ENCODE results near the gene ARID5A. TPM values are rescaled to one million over a fixed set of nuclear protein-coding genes. Genes with fewer than 3 reads are reported as not detected.
"Not testable (repeated sequence)": the region's sequence is repeated elsewhere in the genome, so short reads cannot be mapped to it uniquely, and the experiment has no call there.

Gene ARID5A
- total and polyA plus RNA-seq, 4 donors: 12.5 to 61.9 (median 28.4) TPM

- Histone ChIP-seq H3K9me3 (ENCODE audit: control insufficient read depth in 4 of 4, insufficient read depth in 3 of 4, low read length in 3 of 4) (no peaks in the 10 kb centered on the region), H3K9ac (ENCODE audit: insufficient read depth in 1 of 2, low read length in 2 of 2) (no peak overlapping the region), H3K27ac (ENCODE audit: low read depth in 1 of 2, low read length in 1 of 2) (no peak overlapping the region), H3K36me3 (ENCODE audit: control insufficient read depth in 4 of 4, insufficient read depth in 4 of 4, low read length in 4 of 4) (peaks cover 0 to 46% (median 0%) of the 10 kb centered on the region in 4 donors), H3K4me3 (no peak overlapping the region), H3K27me3 (ENCODE audit: control insufficient read depth in 3 of 3, insufficient read depth in 3 of 3, low read length in 2 of 3) (no peaks in the 10 kb centered on the region), H3K4me1 (ENCODE audit: control insufficient read depth in 5 of 5, insufficient read depth in 5 of 5, low read length in 5 of 5) (peaks cover 0 to 9% (median 0%) of the 10 kb centered on the region in 5 donors)
- TF ChIP-seq CTCF (IDR thresholded peaks at IDR 0.05; ENCODE audit: control extremely low read depth, extremely low read depth): no peak
- ATAC-seq (ENCODE audit: insufficient read depth, low FRiP score) (no peak), DNase-seq (no peak)
- WGBS, 2 donors: 94% methylated on average over 16 of the region's 16 CpGs
Observed at GRCh38 chr2:96553176-96553956, 16.8 kb downstream of the ARID5A start.

- ATAC-seq (ENCODE audit: insufficient read depth, low FRiP score); H3K27me3 ChIP-seq (ENCODE audit: control insufficient read depth in 3 of 3, insufficient read depth in 3 of 3, low read length in 2 of 3); H3K9me3 ChIP-seq (ENCODE audit: control insufficient read depth in 4 of 4, insufficient read depth in 3 of 4, low read length in 3 of 4); H3K4me3 ChIP-seq; H3K27ac ChIP-seq (ENCODE audit: low read depth in 1 of 2, low read length in 1 of 2); DNase-seq; H3K4me1 ChIP-seq (ENCODE audit: control insufficient read depth in 5 of 5, insufficient read depth in 5 of 5, low read length in 5 of 5); H3K9ac ChIP-seq (ENCODE audit: insufficient read depth in 1 of 2, low read length in 2 of 2): not testable (repeated sequence)
- WGBS, 2 donors: 52 to 54% methylated on average over 9 of the region's 9 CpGs
- H3K36me3 ChIP-seq (ENCODE audit: control insufficient read depth in 4 of 4, insufficient read depth in 4 of 4, low read length in 4 of 4): peaks cover 0 to 40% (median 0%) of the 10 kb centered on the region in 4 donors
Observed at GRCh38 chr2:96553957-96554292, 17.4 kb downstream of the ARID5A start.

GRCh38 chr2:96554293-96555145, 18.0 kb downstream of the ARID5A start:
- DNase-seq (peak; percentile 53 to 69 (median 61)), ATAC-seq (ENCODE audit: insufficient read depth, low FRiP score) (peak; percentile 83)
- peaks cover 0 to 34% (median 0%) of the 10 kb centered on the region in 4 donors for H3K36me3 ChIP-seq (ENCODE audit: control insufficient read depth in 4 of 4, insufficient read depth in 4 of 4, low read length in 4 of 4)
- no peaks in the 10 kb centered on the region for H3K9me3 ChIP-seq (ENCODE audit: control insufficient read depth in 4 of 4, insufficient read depth in 3 of 4, low read length in 3 of 4)
- WGBS, 2 donors: 37 to 38% methylated on average over 35 of the region's 35 CpGs
- TF ChIP-seq CTCF (IDR thresholded peaks at IDR 0.05; ENCODE audit: control extremely low read depth, extremely low read depth): peak; percentile 73
- H3K4me3 ChIP-seq: no peak overlapping the region
- H3K9ac ChIP-seq (ENCODE audit: insufficient read depth in 1 of 2, low read length in 2 of 2): no peak overlapping the region
- H3K27me3 ChIP-seq (ENCODE audit: control insufficient read depth in 3 of 3, insufficient read depth in 3 of 3, low read length in 2 of 3): no peaks in the 10 kb centered on the region
- no peak overlapping the region for H3K27ac ChIP-seq (ENCODE audit: low read depth in 1 of 2, low read length in 1 of 2)
- H3K4me1 ChIP-seq (ENCODE audit: control insufficient read depth in 5 of 5, insufficient read depth in 5 of 5, low read length in 5 of 5): peaks cover 0 to 5% (median 0%) of the 10 kb centered on the region in 5 donors

- WGBS, 2 donors: 82 to 86% methylated on average over 14 of the region's 14 CpGs
- TF ChIP-seq CTCF (IDR thresholded peaks at IDR 0.05; ENCODE audit: control extremely low read depth, extremely low read depth): no peak
Observed at GRCh38 chr2:96555146-96555610, 18.6 kb downstream of the ARID5A start.

More at GRCh38 chr2:96555146-96555610, 18.6 kb downstream of the ARID5A start:
- H3K4me1 ChIP-seq (ENCODE audit: control insufficient read depth in 5 of 5, insufficient read depth in 5 of 5, low read length in 5 of 5): peaks cover 0 to 5% (median 0%) of the 10 kb centered on the region in 5 donors
- H3K36me3 ChIP-seq (ENCODE audit: control insufficient read depth in 4 of 4, insufficient read depth in 4 of 4, low read length in 4 of 4): peaks cover 0 to 28% (median 0%) of the 10 kb centered on the region in 4 donors
- DNase-seq (no peak), ATAC-seq (ENCODE audit: insufficient read depth, low FRiP score) (no peak)
- no peaks in the 10 kb centered on the region for H3K9me3 ChIP-seq (ENCODE audit: control insufficient read depth in 4 of 4, insufficient read depth in 3 of 4, low read length in 3 of 4)
- H3K27ac ChIP-seq (ENCODE audit: low read depth in 1 of 2, low read length in 1 of 2): no peak overlapping the region
- no peak overlapping the region for H3K9ac ChIP-seq (ENCODE audit: insufficient read depth in 1 of 2, low read length in 2 of 2)
- no peaks in the 10 kb centered on the region for H3K27me3 ChIP-seq (ENCODE audit: control insufficient read depth in 3 of 3, insufficient read depth in 3 of 3, low read length in 2 of 3)
- H3K4me3 ChIP-seq: no peak overlapping the region
